Measurements from ENCODE around the gene CERS6.
"Not testable (repeated sequence)": the region's sequence is repeated elsewhere in the genome, so short reads cannot be mapped to it uniquely, and the experiment has no call there.

Gene CERS6

DNA sequence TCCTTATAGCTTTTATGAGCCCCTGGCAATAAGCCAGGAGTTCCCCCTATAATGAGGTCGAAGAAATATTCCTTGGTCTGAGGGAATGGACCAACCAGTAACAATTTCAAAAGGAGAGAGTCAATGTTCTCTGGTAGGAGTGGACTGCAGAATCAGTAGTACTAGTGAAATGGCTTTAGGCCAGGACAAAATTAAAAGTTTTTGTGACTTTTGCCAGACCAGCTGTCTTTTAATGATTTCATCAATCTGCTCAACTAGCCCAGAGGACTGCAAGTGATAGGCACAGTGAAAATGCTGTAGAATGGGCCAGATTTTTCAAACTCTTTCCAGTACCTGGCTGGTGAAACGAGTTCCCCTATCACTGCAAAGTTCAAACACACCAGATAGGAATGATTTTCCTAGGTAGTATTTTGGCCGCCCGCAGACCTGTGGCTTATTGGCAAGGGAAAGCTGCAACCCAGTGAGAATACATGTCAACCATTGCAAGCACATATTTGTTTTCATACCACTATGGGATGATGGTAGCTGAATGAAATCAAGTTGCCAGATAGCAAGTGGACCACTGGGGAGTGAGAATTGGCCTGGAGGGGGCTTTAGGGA lies 45.5 kb downstream of the CERS6 start:
- no peak for DNase-seq (ENCODE audit: low spot score)

DNA sequence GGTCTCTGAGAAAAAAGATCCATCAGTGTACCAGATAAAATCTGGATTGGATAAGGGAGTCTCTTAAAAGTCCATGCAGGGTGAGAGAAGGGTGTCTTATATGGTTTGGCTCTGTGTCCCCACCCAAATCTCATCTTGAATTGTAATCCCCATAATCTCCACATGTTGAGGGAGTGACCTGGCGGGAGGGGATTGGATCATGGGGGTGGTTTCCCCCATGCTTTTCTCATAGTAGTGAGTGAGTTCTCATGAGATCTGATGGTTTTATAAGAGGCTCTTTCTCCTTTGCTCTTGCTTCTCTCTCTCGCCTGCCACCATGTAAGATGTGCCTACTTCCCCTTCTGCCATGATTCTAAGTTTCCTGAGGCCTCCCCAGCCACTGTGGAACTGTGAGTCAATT lies 46.8 kb downstream of the CERS6 start:
- DNase-seq (ENCODE audit: low spot score): not testable (repeated sequence)

DNA sequence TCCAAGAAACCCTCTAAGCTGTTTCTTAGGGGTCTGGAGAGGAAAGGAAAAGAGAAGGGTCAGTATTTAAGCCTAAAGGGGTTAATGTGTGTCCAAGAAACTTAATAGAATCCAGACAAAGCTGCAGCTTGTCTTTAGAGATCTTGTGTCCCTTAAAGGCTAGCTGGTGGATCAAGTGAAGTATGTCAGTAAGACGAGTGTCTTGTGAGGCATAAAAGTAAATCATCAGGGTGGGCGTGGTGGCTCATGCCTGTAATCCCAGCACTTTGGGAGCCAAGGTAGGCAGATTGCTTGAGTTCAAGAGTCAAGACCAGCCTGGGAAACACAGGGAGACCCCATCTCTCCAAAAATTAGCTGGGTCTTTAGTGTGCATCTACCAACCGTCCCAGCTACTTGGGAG lies 47.8 kb downstream of the CERS6 start:
- DNase-seq (ENCODE audit: low spot score): no peak

DNA sequence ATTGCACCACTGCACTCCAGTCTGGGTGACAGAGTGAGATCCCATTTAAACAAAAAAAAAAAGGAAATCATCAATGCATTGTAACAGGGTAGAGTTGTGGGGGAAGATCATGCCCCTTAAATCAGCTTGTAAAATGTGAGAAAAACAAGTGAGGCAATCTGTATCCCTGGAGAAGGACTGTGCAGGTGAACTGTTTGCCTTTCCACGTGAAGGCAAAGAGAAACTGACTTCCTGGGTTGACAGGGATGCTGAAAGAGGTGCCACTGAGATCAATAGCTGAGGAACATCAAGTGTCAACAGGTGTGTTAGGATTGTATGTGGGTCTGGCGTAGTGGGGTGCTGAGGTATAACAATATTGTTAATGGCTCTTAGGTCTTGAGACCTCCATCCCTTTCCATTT lies 48.3 kb downstream of the CERS6 start:
- DNase-seq (ENCODE audit: low spot score): no peak

DNA sequence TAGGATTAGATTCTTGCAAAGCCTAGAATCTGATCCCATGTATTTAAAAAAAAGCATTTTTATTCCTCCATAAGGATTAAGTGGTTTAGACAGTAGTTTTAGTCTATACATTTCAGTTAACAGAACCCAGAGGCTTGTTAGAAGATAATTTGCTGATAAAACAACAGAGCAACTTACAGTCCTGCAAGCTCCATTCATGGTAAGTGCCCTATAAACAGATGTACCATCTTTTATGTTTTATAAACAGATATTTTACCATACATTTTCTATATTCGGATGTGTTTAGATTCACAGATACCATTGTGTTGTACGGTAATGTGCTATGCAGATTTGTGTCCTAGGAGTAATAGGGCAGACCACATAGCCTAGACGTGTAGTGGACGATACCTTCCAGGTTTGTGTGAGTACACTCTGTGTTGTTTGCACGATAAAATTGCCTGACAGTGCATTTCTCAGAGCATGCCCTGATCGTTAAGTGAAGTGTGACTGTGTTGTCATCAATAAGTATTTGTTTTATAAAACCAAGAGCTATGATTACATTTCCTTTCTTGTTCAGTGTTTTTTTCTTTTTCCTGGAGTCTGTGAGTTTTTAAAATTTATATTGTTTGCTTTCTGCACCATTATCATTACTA lies 54.2 kb downstream of the CERS6 start:
- no peak for DNase-seq (ENCODE audit: low spot score)

DNA sequence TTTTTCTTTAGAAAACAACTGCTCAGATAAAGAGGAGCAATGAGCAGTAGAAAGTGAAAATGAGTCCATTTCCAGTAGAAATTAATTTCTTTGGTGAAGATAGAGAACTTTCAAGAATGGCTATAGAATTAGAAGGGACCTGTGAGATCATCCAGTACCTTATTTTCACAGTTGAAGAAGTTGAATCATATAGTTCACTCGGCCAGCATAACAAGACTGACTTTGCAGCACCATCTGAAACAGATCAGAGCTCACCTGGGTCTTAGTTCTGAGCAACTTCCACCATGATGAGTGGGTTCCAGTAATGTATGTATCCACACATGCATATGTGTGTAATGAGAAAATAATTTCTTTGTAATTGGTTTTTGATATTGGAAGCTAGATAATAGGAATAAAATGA lies 58.6 kb downstream of the CERS6 start:
- DNase-seq (ENCODE audit: low spot score): no peak

DNA sequence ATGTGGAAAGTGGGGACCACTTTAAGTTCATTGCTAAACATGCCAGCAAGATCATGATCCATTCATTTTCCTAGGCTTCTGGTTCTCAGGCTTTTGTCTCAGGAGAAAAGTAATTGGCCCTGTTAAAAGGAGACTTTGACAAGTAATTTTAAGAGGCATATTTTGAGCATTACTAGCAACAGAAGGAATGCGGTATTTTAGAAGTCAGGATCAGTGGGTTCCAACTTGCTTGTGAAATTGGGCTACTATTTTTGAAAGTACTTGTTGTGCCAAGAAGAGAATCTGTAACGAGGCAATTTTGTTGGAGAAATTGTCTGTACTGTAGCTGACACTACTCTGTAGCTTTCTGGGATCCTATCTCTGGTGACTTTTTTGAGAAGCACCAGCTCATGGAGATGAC lies 59.4 kb downstream of the CERS6 start:
- DNase-seq (ENCODE audit: low spot score): no peak

DNA sequence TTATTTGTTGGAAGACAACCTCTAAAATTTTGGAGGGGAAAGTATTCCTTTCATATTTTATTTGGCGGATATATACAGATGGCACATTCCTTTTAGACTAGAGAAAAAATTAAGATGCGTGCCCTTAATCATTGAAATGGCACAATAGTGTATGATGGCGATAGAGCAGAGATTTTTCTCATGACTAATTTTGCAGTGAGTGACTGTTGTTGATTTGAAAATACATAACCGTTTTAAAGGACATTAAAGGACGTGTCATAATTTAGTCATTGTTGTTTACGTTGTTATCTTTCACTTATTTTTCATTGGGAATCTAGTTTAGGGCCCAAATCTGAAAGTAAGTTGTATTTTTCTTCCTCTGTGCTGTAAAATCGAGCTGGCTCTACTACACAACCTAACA lies 61.7 kb downstream of the CERS6 start:
- no peak for DNase-seq (ENCODE audit: low spot score)

DNA sequence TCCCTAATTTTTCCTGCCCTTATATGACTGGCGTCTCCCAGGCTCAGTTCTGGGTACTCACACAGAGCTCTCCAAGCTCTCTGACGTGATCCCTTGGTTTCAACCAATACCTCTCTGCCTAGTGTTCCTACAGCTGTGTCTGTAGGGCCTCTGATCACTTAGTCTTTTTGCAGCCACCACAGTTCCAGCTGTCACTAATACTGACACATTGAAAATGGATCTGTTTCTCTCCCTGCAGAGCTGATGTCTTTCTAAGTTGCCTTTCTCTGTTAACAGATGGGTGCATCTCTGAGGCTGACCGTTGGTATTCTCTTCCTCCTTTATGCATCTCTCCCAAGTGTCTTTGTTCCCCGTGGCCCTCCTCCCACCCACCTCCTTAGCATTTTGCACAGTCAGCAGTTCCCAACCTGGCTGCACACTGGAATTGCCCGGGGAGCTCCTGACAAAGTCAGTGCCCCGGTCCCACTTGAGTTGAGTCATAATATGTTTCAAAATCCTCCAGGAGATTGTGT lies 62.5 kb downstream of the CERS6 start:
- DNase-seq (ENCODE audit: low spot score): no peak

DNA sequence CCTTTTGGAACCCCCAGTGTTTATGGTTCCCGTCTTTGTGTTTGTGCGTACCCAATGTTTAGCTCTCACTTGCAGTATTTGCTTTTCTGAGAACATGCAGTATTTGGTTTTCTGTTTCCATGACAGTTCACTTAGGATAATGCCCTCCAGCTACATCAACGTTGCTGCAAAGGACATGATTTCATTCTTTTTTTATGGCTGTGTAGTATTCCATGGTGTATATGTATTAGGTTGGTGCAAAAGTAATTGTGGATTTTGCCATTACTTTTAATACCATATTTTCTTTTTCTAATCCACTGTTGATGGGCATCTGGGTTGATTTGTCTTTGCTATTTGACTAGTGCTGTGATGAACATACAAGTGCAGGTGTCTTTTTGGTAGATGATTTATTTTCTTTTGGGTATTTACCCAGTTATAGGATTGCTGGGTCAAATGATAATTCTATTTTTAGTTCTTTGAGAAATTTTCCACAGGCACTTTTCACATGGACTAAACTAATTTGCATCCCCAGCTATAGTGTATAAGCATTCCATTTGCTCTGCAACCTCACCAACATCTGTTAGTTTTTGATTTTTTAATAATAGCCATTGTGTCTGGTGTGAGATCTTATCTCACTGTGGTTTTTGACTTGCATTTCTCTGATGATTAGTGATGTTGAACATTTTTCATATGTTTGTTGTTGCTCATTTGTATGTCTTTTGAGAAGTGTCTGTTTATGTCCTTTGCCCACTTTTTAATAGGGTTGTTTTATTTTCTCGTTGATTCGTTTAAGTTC lies 63.6 kb downstream of the CERS6 start:
- DNase-seq (ENCODE audit: low spot score): no peak

DNA sequence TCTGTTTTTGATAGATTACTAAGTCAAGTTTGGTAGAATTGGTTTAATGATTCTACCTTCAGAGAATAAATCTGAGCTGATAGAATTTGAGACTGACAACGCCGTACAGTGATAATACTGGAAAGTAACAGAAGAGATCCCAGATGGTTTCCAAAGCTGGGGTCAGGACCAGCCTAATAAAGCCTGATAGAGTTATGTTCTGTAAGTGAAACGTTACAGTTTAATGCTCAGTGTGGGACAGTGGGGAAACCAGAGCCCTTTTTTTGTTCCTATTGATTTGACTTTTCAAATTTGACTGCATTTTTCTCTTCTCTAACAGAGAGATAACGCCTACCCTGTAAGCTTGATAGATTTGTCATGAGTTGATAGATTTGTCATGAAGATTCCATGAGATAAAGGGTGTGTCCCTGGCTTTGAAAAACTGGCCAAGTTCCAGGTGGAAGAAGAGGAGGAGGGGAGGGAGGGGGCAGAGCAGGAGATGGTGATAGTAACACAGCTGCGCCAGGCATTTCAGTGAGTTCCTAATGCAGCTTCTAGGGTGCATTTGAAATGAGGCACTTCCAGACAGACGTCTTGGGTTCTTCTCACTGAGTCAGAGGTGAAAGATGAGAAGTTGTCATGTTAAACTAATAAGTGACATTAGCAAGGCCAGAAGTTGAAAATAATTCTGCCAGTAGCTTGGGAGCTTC lies 65.1 kb downstream of the CERS6 start:
- DNase-seq (ENCODE audit: low spot score): peak; percentile 41

DNA sequence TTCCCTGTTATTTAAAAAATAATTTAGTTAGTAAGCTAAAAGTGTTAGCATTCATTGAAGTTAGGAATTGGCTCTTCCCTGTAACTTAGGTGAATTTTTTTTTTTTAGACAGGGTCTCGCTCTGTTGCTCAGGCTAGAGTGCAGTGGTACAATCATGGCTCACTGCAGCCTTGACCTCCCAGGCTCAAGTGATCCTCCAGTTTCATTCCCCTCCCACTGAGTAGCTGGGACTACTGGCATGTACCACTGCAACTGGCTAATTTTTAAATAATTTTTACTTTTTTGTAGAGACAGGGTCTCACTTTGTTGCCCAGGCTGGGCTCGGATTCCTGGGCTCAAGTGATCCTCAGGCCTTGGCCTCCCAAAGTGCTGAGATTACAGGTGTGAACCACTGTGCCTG lies 66.4 kb downstream of the CERS6 start:
- DNase-seq (ENCODE audit: low spot score): no peak

DNA sequence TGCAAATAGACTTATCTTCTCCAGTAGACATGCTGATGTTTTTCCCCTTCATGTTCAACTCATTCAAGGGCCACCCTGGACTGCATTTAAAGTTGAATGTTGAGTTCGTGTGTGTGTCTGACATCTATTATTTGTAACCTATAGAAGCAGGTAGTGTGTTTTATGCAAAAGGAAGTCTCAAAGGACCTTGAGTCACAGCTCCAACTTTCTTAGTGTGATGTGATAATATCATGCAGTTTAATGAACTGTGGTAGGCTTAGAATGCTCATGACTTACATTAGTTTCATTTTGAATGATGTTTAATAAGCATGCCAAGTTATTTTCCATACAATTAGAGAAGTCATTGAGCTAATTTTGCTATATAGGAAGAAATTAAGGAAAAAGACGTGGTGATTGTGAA lies 67.9 kb downstream of the CERS6 start:
- DNase-seq (ENCODE audit: low spot score): no peak

DNA sequence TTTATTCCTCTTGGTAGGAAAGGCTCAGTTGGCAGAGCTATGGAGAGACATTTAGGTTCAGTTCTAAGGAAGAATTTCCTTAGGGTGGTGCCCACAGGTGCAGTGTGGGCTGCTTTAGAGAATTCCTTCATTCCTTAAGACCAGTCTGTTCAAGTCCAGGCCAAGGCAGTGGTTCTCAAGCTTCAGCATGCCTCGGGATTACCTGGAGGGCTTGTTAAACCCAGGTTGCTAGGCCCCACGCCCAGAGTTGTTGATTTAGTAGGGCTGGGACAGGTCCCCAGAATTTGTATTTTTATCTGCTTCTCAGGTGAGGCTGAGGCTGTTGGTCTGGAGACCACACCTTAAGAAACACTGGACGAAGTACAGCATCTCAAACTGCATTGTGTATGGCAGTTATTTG lies 68.9 kb downstream of the CERS6 start:
- DNase-seq (ENCODE audit: low spot score): no peak

DNA sequence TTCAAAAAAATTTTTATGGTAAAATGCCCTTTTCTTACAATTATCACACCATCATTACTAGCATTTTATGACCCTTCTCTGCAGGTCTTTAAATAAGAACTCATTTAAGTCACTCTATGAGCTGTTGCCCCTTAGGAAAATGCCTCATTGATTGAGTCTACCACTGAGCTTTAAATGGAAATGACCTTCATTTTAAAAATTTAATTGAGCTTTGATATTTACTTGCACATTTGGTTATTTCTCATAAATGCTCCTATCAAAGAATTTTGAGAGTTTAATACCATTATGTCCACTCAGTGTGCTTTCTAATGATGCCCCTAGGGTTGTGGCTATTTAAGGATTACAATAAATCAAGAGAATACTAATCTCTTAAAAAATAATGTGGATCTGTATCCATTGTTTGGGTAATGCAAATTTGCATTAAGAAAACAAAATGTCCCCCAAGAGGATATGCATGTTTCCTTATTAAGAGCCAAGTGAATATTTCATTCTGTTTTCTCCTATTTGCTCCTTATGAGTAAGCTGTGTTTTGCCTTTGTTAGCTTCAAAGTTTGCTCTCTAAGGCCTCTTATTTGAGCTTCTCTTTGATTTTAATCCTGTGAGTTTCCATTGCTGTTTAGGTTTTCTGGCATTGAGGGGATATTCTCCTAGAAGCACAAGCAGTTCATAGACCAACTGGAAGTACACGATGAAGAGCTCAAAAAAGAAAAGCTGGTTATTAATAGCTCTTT lies 69.8 kb downstream of the CERS6 start:
- no peak for DNase-seq (ENCODE audit: low spot score)

DNA sequence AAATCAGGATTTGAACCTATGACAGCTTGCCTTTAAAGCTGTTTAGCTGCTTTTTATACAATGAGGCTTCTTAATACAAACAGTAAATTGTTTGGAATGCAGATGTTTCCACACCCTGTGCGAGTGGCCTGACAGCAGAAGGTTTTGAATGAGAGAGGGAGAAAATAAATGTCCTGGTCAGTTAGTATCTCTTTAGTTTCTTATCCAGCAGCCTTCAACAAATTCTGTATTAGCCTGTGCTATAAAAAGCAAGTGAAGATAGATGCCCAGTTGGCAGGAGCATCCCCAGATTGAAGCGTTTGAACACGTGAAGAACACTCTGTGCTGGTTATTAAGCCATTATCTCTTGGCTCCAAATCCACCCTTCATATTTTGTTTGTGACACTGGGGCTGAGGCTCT lies 70.6 kb downstream of the CERS6 start:
- DNase-seq (ENCODE audit: low spot score): no peak

DNA sequence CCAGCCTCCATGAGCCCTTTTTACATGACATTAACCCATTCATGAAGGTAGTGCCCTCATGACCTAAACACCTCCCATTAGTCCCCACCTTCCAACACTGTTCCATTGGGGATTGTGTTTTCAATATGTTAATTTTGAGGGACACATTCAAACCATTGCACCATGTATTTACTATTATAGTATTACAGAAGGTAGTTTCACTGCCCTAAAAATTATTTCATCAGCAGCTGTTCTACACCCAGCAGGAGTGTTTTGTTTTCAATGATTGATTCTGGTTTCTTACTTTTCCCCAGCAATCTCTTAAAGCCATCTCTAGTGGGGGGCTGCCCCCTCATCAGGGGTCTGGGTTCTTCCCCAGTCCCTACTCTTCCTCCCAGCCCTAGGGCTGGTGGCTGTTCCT lies 71.9 kb downstream of the CERS6 start:
- no peak for DNase-seq (ENCODE audit: low spot score)

DNA sequence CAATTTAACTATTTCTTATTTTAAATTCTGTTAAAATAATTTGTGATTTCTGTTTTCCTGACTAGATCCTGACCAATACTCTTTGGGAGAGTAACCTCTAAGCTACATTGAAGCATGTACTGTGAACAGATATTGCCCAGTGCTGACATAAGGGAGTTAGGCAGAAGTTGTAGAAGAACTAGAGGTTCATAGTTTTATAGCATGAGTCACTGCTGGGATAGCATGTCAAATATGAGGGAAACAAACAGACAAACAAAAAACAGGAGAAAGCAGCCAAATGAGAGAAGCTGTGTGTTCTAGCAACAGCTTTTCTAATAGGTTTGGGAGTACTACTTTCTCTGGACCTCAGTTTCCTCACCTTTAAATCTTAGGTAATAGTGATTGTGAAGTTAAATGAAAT lies 72.4 kb downstream of the CERS6 start:
- no peak for DNase-seq (ENCODE audit: low spot score)

DNA sequence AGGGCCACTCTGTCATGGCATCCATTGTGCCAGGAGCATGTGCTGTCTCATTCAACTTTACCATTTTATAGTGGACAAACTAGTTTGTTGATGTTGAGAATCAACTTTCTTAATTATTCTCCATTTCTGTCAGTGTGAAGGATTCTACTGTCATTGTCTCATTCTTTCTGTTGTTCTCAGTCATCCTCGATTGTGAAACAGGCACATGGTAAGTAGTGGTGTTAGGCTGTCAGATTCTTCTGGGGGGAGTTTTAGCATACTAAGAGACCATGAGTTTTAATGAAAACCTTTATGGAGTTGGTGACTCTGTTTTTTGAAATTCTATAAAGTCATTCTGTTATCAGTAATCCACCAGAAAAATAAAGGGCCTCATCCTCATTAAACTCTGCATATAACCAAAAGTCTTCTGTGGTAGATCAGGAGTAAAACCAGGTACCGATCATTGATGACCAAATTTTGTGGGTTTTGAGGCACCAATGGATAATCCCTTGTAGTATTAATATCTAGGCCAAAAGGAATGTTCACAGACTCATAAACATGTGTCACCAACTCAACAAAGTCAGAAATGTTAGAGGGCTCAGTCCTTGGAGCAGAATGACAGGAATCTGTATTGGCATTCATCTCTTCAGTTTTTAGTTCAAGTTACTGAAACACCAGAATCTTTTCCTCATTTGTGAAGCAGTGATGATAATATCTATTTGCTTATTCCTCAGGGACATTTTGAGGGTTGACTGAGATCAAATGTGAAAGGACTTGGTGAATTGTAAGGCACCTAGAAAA lies 73.2 kb downstream of the CERS6 start:
- no peak for DNase-seq (ENCODE audit: low spot score)

DNA sequence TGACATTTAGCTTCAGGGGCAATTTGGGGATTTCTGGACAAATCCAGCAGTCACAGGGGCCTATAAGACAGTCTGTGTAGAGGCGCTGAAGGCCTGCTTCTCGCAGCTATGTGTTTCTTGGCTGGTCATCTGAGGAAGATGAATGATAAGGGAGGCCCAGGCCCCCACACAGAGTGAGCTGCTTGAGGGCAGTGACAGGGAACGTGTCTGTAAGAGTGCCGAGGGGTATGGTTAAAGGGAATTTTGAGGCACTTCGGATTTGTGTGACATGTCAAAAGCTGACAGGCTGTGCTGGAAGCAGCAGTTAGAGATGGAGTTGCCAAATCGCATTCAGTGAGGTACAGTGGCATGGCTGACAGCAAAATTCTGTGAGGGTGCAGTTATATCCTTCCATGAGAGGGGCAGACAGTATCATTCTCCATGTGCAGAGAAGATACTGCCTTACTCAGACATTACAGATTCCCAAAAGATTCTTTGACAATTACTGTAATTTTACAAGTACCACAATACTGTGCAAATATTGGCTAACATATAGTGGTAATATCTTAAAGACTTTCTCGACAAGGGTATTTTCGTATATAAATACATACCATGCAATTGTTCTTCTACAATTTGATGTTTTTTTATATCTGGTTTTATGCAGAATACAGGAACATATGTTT lies 74.0 kb downstream of the CERS6 start:
- DNase-seq (ENCODE audit: low spot score): no peak

Measured in D341Med (cell line).